Measurements from ENCODE around the gene HDDC3.

HDDC3 gene

GRCh38 chr15:90931828-90932659 is at the start of gene HDDC3:
Gene HDDC3, minus strand, starts transcription at chr15:90932549. Its CDS starts 9 bp downstream, at chr15:90932540.
- DNase-seq (ENCODE audit: extremely low read depth, insufficient read length): peak; percentile 92
- peak; percentile 94 for TF ChIP-seq CTCF (IDR thresholded peaks at IDR 0.05; ENCODE audit: insufficient read depth, low read length, poor library complexity, severe bottlenecking)
- Histone ChIP-seq H3K27me3 (replicated peaks; ENCODE audit: control insufficient read depth, insufficient read depth, low read length) (no peaks in the 10 kb centered on the region), H3K4me3 (replicated peaks; ENCODE audit: low read depth, low read length) (peak within 1 kb of the TSS; percentile 82), H3K36me3 (ENCODE audit: control insufficient read depth, insufficient read depth, low read length) (no peaks in the 10 kb centered on the region; the same call in 1 of the 2 replicates)

- peaks cover 15% of the 10 kb centered on the region for H3K36me3 ChIP-seq (ENCODE audit: control insufficient read depth, insufficient read depth, low read length)
These were observed 49.8 kb upstream of the HDDC3 start for GRCh38 chr15:90982135-90982534.

GRCh38 chr15:90981681-90982080 is 49.3 kb upstream of the HDDC3 start:
- no peak for TF ChIP-seq CTCF (IDR thresholded peaks at IDR 0.05; ENCODE audit: insufficient read depth, low read length, poor library complexity, severe bottlenecking)
- no peak for DNase-seq (ENCODE audit: extremely low read depth, insufficient read length)
- H3K36me3 ChIP-seq (ENCODE audit: control insufficient read depth, insufficient read depth, low read length): peaks cover 15% of the 10 kb centered on the region

More at GRCh38 chr15:90982135-90982534, 49.8 kb upstream of the HDDC3 start:
- H3K27me3 ChIP-seq (replicated peaks; ENCODE audit: control insufficient read depth, insufficient read depth, low read length): no peaks in the 10 kb centered on the region
- no peak for TF ChIP-seq CTCF (IDR thresholded peaks at IDR 0.05; ENCODE audit: insufficient read depth, low read length, poor library complexity, severe bottlenecking)
- DNase-seq (ENCODE audit: extremely low read depth, insufficient read length): no peak
- no peak overlapping the region for H3K4me3 ChIP-seq (replicated peaks; ENCODE audit: low read depth, low read length)

GRCh38 chr15:90979582-90979981 is 47.2 kb upstream of the HDDC3 start:
- no peak for DNase-seq (ENCODE audit: extremely low read depth, insufficient read length)
- H3K36me3 ChIP-seq (ENCODE audit: control insufficient read depth, insufficient read depth, low read length): peaks cover 18% of the 10 kb centered on the region
- no peak overlapping the region for H3K4me3 ChIP-seq (replicated peaks; ENCODE audit: low read depth, low read length)
- H3K27me3 ChIP-seq (replicated peaks; ENCODE audit: control insufficient read depth, insufficient read depth, low read length): no peaks in the 10 kb centered on the region
- no peak for TF ChIP-seq CTCF (IDR thresholded peaks at IDR 0.05; ENCODE audit: insufficient read depth, low read length, poor library complexity, severe bottlenecking)

More at GRCh38 chr15:90981681-90982080, 49.3 kb upstream of the HDDC3 start:
- Histone ChIP-seq H3K4me3 (replicated peaks; ENCODE audit: low read depth, low read length) (no peak overlapping the region), H3K27me3 (replicated peaks; ENCODE audit: control insufficient read depth, insufficient read depth, low read length) (no peaks in the 10 kb centered on the region)

GRCh38 chr15:90974216-90974615 is 41.9 kb upstream of the HDDC3 start:
- H3K36me3 ChIP-seq (ENCODE audit: control insufficient read depth, insufficient read depth, low read length): peaks cover 25% of the 10 kb centered on the region
- DNase-seq (ENCODE audit: extremely low read depth, insufficient read length): no peak
- TF ChIP-seq CTCF (IDR thresholded peaks at IDR 0.05; ENCODE audit: insufficient read depth, low read length, poor library complexity, severe bottlenecking): no peak
- no peak overlapping the region for H3K4me3 ChIP-seq (replicated peaks; ENCODE audit: low read depth, low read length)
- no peaks in the 10 kb centered on the region for H3K27me3 ChIP-seq (replicated peaks; ENCODE audit: control insufficient read depth, insufficient read depth, low read length)
